GM21423 (cell line): ENCODE measurements around the gene TMEM178B.

Experiments used
- ATAC-seq: cut with Tn5 transposase; IDR thresholded peaks from one replicate; pipeline ENCODE4 v1.9.1; 2021; ENCODE audit warnings: mild to moderate bottlenecking, moderate library complexity; ENCODE audit not compliant: unreplicated experiment

The TMEM178B gene

GRCh38 chr7:141456711-141457110 is 382.8 kb downstream of the TMEM178B start:
- ATAC-seq: no peak

GRCh38 chr7:141460781-141461715 is 387.2 kb downstream of the TMEM178B start:
- ATAC-seq: no peak

- no peak for ATAC-seq
Measured at GRCh38 chr7:141461924-141462323, 388.1 kb downstream of the TMEM178B start.

- ATAC-seq: no peak
Measured at GRCh38 chr7:141462958-141463357, 389.1 kb downstream of the TMEM178B start.

- ATAC-seq: no peak
Measured at GRCh38 chr7:141463986-141464385, 390.1 kb downstream of the TMEM178B start.

GRCh38 chr7:141464551-141464950 is 390.7 kb downstream of the TMEM178B start:
- no peak for ATAC-seq

- ATAC-seq: no peak
Measured at GRCh38 chr7:141466151-141466904, 392.5 kb downstream of the TMEM178B start.

GRCh38 chr7:141468341-141468740 is 394.5 kb downstream of the TMEM178B start:
- ATAC-seq: no peak

GRCh38 chr7:141475679-141476078 is 401.8 kb downstream of the TMEM178B start:
- ATAC-seq: no peak

- no peak for ATAC-seq
Measured at GRCh38 chr7:141477865-141478264, 404.0 kb downstream of the TMEM178B start.

GRCh38 chr7:141478845-141479244 is 405.0 kb downstream of the TMEM178B start:
- ATAC-seq: no peak

GRCh38 chr7:141480953-141481352 is 407.1 kb downstream of the TMEM178B start:
- ATAC-seq: no peak

GRCh38 chr7:141481971-141482370 is 408.1 kb downstream of the TMEM178B start:
- ATAC-seq: no peak

GRCh38 chr7:141483044-141483443 is 409.2 kb downstream of the TMEM178B start:
- ATAC-seq: peak; percentile 52

GRCh38 chr7:141484907-141485306 is 411.0 kb downstream of the TMEM178B start:
- ATAC-seq: no peak

GRCh38 chr7:141486959-141487358 is 413.1 kb downstream of the TMEM178B start:
- ATAC-seq: no peak

GRCh38 chr7:141490474-141490873 is 416.6 kb downstream of the TMEM178B start:
- no peak for ATAC-seq

- ATAC-seq: no peak
Measured at GRCh38 chr7:141495057-141495456, 421.2 kb downstream of the TMEM178B start.

GRCh38 chr7:141497391-141497790 is 423.5 kb downstream of the TMEM178B start:
- no peak for ATAC-seq

- ATAC-seq: no peak
Measured at GRCh38 chr7:141500608-141501007, 426.7 kb downstream of the TMEM178B start.

- ATAC-seq: no peak
Measured at GRCh38 chr7:141501451-141501850, 427.6 kb downstream of the TMEM178B start.

- ATAC-seq: no peak
Measured at GRCh38 chr7:141511316-141511675, 437.4 kb downstream of the TMEM178B start.
